HG02943 (cell line): Measurements from ENCODE around the gene MYRF.

Experiments
- ATAC-seq: cut with Tn5 transposase; IDR thresholded peaks from one replicate; pipeline ENCODE4 v1.9.1; 2021; ENCODE audit warnings: mild to moderate bottlenecking, low read depth, moderate library complexity; ENCODE audit not compliant: unreplicated experiment

The MYRF gene

DNA sequence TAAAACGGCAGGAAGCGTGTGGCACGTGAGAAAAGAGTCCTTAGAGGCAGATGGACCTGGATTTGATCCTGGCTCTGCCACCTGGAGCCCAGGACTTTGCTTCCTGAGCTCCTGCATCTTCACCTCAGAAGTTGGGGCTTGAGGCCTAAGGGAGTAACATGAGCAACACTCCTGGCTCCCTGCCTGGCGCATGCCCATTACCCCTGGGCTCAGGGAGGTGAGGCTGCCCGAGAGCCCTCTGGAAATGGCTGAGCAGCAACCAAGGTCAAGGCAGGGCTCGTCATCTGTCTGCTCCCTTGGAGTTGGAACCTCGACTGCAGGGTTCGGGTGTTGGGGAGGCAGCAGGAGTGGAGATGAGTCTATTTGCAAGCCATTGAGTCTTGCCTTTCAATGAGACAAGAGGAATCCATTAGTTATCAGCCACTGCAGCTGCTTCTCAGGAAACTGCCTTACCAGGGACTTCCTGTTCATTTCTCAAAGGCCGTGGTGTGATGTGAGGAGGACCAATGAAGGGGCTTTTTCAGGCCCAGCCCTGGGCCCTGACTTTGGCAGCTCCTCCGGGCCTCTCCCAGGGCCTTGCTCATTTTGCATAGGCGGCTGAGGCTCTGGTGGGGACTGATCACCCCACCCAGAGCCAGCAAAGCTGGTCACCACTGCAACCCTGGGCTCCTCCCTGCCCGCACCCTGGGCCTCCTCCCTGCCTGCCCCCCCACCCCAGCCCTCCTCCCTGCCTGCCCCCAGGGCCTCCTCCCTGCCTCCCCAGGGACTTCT is 82.0 kb downstream of the MYRF start:
- peak; percentile 64 for ATAC-seq

DNA sequence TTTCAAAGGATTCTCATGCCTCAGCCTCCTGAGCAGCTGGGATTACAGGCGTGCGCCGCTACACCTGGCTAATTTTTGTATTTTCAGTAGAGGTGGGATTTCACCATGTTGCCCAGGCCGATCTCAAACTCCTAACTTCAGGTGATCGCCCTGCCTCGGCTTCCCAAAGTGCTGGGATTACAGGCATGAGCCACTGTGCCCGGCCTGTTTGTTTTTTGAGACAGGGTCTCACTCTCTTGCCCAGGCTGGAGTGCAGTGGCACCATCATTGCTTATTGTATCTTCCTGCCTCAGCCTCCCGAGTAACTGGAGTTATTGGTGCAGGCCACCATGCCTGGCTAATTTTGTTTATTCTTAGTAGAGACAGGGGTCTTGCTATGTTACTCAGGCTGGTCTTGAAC is 83.8 kb downstream of the MYRF start:
- ATAC-seq = no peak

GRCh38 chr11:61837411-61838005 is 85.1 kb downstream of the MYRF start:
- no peak for ATAC-seq
